Measurements from ENCODE around the gene GPBAR1. TPM values are rescaled to one million over a fixed set of nuclear protein-coding genes. Genes with fewer than 3 reads are reported as not detected.
"Not testable (repeated sequence)": the region's sequence is repeated elsewhere in the genome, so short reads cannot be mapped to it uniquely, and the experiment has no call there.

GPBAR1 gene
- total RNA-seq, 2 experiments from 2014 or later: 0.14 to 0.19 TPM

DNA sequence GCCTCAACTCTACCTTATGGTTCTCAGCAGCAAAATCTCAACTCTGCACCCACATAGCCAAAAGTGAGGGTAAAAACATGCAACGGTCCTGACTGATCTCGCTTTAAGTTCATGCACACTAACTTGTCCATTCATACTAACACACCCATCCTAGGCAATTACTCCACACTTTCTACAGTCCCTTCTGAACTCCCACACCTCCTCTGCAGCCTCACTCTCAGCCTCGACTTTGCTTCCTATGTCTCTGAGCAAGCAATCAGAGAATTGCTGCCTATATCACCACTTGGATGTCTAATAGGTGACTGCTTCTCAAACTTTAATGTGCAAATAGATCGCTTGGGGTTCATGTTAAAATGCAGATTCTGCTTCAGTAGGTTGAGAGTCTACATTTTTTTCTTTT, 39.3 kb downstream of the GPBAR1 start:
- POLR2A ChIA-PET: no interaction called here
- CTCF ChIA-PET: interaction anchor here (1.2 to 12.2 kb wide), 4 partner anchors 13 to 166 kb away, joined by 3 to 119 read pairs (median 3); partner anchors contain the start of genes AAMP and PNKD
- intact Hi-C loops (cut with micrococcal nuclease): no loop called here
- Mint-ChIP-seq H3K4me3 (no peak overlapping the region), H3K36me3 (no peaks in the 10 kb centered on the region), H3K4me1 (ENCODE audit: low read depth) (peaks cover 8% of the 10 kb centered on the region), H3K27me3 (no peaks in the 10 kb centered on the region), H3K27ac (no peak overlapping the region), H3K9me3 (no peaks in the 10 kb centered on the region)
- DNase-seq: no peak

DNA sequence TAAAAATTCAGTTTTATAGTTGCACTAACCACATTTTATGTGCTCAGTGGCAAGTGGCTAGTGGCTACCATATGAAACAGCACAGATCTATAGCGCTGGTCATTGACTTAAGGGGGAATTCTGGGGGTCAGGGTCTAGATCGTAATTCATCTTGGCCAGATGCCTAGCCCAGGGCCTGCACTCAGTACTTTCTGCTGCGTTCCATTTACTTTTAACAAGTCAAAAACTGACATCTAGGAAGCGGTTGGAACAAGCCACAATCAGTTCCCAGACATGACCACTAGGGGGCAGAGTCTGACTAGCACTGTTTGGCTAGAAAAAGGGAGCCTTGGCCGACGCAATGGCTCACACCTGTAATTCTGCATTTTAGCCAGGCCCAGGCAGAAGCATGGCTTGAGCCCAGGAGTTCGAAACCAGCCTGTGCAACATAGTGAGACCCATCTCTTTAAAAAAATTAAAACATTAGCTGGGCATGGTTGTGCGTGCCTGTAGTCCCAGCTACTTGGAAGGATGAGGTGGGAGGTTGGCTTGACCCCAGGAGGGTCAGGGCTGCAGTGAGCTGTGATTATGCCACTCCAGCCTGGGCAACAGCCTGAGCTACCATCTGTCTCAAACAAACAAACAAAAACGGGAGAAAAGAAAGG, 40.5 kb downstream of the GPBAR1 start:
- intact Hi-C loops (cut with micrococcal nuclease): loop anchor here (1.0 kb wide), 4 partner anchors 29 to 165 kb away; partner anchors contain the start of gene CATIP
- DNase-seq: peak; percentile 92
- peaks cover 5% of the 10 kb centered on the region for H3K4me1 Mint-ChIP-seq (ENCODE audit: low read depth)
- H3K9me3 Mint-ChIP-seq: no peaks in the 10 kb centered on the region
- H3K4me3 Mint-ChIP-seq: no peak overlapping the region
- no peaks in the 10 kb centered on the region for H3K27me3 Mint-ChIP-seq
- peak overlapping the region; percentile 42 for H3K27ac Mint-ChIP-seq
- no peaks in the 10 kb centered on the region for H3K36me3 Mint-ChIP-seq
- POLR2A ChIA-PET: interaction anchor here (0.6 to 1.0 kb wide), 2 partner anchors 59 to 668 kb away, joined by 3 to 4 read pairs; no protein-coding TSS in a partner anchor
- CTCF ChIA-PET: interaction anchor here (0.6 to 3.0 kb wide), 29 partner anchors 9 to 546 kb away, joined by 3 to 59 read pairs (median 4); partner anchors contain the start of genes AAMP, CATIP, CTDSP1 and PNKD

DNA sequence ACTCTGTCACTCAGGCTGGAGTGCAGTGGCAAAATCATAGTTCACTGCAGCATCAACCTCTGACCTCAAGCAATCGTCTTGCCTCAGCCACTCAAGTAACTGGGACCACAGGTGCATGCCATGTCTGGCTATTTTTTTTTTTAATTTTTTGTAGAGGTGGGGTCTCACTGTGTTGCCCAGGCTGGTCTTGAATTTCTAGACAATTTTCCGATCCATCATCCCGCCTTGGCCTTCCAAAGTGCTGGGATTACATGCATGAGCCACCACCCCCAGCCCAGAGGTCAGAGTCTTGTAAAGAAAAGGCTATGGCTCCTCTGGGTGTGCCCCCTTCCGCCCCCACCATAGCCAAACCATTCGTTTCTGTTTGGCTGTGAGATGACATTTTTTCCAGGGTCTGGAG, 44.6 kb downstream of the GPBAR1 start:
- ChIA-PET CTCF (interaction anchor here (1.7 to 4.1 kb wide), 3 partner anchors 14 to 51 kb away, joined by 6 to 16 read pairs (median 13); partner anchors contain the start of genes CATIP and TMBIM1), POLR2A (no interaction called here)
- Mint-ChIP-seq H3K27me3 (no peaks in the 10 kb centered on the region), H3K4me3 (no peak overlapping the region), H3K4me1 (ENCODE audit: low read depth) (peaks cover 5% of the 10 kb centered on the region), H3K36me3 (no peaks in the 10 kb centered on the region), H3K27ac (no peak overlapping the region), H3K9me3 (no peaks in the 10 kb centered on the region)
- no peak for DNase-seq
- intact Hi-C loops (cut with micrococcal nuclease): no loop called here

DNA sequence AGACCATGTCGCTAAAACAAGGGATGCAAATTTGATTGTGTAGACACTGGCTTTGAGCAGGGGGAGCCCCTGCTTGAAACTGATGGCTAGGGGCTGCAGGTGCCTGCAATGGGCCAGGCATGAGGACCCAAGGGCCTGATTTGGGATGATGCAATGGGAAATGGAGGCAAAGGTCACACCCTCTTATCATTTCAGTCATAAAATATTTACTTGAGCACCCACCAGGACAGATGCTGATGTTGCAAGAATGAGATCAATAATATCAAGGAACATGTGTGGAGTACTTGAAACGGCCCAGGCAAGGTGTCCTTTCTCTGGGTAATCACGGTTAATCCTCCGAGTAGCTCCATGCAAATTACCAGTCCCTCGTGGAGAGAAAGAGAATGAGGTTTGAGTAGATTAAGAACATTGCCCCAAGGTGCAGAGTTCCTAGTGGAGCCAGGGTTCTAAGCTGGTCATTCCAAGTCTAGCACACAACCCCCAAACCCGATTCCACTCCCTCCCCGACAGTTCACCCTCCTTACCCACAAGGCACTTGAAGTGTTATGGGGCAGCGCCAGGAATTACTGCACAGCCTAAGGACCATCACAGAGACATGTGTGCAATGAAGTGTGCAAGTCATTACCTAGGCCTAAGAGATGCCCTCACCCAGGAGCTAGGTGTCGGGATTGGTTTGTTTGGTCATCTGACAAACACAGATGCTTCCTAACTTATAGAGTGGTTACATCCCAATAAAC, 45.5 kb downstream of the GPBAR1 start:
- Mint-ChIP-seq H3K27ac (no peak overlapping the region), H3K36me3 (no peaks in the 10 kb centered on the region), H3K9me3 (no peaks in the 10 kb centered on the region), H3K27me3 (no peaks in the 10 kb centered on the region), H3K4me3 (no peak overlapping the region), H3K4me1 (ENCODE audit: low read depth) (peaks cover 3% of the 10 kb centered on the region)
- POLR2A ChIA-PET: no interaction called here
- intact Hi-C loops (cut with micrococcal nuclease): no loop called here
- no peak for DNase-seq
- CTCF ChIA-PET: interaction anchor here (1.1 to 4.1 kb wide), 3 partner anchors 9 to 50 kb away, joined by 4 to 16 read pairs (median 13); partner anchors contain the start of genes CATIP and TMBIM1

DNA sequence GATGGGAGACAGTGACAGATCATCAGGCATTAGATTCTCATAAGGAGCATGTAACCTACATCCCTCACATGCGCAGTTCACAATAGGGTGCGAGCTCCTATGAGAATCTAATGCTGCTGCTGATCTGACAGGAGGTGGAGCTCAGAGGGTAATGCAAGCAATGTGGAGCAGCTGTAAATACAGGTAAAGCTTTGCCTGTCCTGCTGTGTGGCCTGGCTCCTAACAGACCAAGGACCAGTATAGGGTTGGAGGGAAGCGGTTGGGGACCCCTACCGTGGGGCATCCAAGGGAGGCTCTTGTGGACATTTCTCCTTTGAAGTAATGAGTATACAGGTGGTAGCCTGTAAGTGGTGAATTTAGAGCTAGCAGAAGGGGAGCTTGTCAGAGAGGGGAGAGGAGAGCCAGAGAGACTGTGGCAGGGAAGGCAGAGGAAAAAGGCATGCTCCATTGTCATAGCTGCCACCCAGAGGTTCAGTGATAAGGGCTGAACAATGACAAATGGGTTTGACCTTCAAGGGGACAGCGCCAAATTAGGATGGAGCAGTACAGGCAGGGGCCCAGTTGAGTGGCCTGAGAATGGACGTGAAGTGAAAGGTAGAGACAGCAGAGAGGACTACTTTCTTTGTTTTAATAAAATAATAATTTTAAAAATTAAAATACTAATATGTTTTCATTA, 46.7 kb downstream of the GPBAR1 start:
- H3K9me3 Mint-ChIP-seq: no peaks in the 10 kb centered on the region
- no peaks in the 10 kb centered on the region for H3K4me1 Mint-ChIP-seq (ENCODE audit: low read depth)
- ChIA-PET POLR2A (no interaction called here), CTCF (interaction anchor here (3.3 kb wide), 1 partner anchor 49 kb away, joined by 13 read pairs; the partner anchor contains the start of gene CATIP)
- no peak overlapping the region for H3K4me3 Mint-ChIP-seq
- no peak for DNase-seq
- no peaks in the 10 kb centered on the region for H3K27me3 Mint-ChIP-seq
- no peak overlapping the region for H3K27ac Mint-ChIP-seq
- intact Hi-C loops (cut with micrococcal nuclease): no loop called here
- H3K36me3 Mint-ChIP-seq: no peaks in the 10 kb centered on the region

DNA sequence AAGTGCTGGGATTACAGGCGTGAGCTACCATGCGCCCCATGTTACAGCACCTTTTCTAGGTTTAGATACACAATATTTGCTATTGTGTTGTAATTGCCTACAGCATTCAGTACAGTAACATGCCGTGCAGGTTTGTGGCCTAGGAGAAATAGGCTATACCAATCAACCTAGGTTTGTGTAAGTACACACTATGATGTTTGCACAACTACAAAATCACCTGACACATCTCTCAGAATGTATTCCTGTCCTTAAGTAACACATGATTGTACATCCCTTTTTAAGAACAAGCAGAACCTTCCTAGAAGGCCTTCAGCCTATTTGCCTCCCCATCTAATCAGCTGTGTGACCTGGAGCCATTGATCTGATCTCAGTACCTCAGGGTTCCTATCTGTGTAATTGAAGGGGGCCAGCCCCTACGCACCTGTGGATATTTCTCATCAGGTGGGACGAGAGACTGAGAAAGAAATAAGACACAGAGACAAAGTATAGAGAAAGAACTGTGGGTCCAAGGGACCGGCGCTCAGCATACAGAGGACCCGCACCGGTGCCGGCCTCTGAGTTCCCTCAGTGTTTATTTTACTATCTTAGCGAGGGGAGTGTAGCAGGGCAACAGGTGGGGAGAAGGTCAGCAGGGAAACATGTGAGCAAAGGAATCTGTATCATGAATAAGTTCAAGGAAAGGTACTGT, 50.2 kb downstream of the GPBAR1 start:
- Mint-ChIP-seq H3K9me3 (no peaks in the 10 kb centered on the region), H3K4me1 (ENCODE audit: low read depth) (peaks cover 5% of the 10 kb centered on the region), H3K4me3 (no peak overlapping the region), H3K27me3 (no peaks in the 10 kb centered on the region), H3K27ac (no peak overlapping the region), H3K36me3 (no peaks in the 10 kb centered on the region)
- ChIA-PET POLR2A (no interaction called here), CTCF (interaction anchor here (1.4 kb wide), 1 partner anchor 45 kb away, joined by 3 read pairs; the partner anchor contains the start of gene CATIP)
- no peak for DNase-seq
- intact Hi-C loops (cut with micrococcal nuclease): no loop called here

DNA sequence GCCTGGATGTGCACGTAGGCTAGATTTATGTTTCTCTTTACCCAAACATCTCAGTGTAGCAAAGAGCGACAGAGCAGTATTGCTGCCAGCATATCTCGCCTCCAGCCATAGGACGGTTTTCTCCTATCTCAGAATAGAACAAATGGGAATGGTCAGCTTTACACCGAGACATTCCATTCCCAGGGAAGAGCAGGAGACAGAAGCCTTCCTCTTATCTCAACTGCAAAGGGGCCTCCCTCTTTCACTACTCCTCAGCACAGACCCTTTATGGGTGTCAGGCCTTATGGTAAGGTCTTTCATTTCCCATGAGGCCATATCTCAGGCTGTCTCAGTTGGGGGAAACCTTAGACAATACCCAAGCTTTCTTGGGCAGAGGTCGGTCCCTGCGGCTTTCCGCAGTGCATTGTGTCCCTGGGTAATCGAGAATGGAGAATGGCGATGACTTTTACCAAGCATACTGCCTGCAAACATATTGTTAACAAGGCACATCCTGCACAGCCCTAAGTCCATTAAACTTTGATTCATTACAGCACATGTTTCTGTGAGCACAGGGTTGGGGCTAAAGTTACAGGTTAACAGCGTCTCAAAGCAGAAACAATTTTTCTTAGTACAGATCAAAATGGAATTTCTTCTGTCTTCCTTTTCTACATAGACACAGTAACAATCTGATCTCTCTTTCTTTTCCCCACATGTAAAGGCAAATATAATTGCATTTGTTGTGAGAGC, 50.9 kb downstream of the GPBAR1 start:
- POLR2A ChIA-PET; intact Hi-C loops (cut with micrococcal nuclease); H3K9me3 Mint-ChIP-seq; H3K4me3 Mint-ChIP-seq; H3K36me3 Mint-ChIP-seq; DNase-seq; H3K27me3 Mint-ChIP-seq; H3K27ac Mint-ChIP-seq: not testable (repeated sequence)
- peaks cover 11% of the 10 kb centered on the region for H3K4me1 Mint-ChIP-seq (ENCODE audit: low read depth)
- CTCF ChIA-PET: interaction anchor here (1.4 to 1.5 kb wide), 2 partner anchors 19 to 45 kb away, joined by 3 to 5 read pairs; partner anchors contain the start of gene CATIP

DNA sequence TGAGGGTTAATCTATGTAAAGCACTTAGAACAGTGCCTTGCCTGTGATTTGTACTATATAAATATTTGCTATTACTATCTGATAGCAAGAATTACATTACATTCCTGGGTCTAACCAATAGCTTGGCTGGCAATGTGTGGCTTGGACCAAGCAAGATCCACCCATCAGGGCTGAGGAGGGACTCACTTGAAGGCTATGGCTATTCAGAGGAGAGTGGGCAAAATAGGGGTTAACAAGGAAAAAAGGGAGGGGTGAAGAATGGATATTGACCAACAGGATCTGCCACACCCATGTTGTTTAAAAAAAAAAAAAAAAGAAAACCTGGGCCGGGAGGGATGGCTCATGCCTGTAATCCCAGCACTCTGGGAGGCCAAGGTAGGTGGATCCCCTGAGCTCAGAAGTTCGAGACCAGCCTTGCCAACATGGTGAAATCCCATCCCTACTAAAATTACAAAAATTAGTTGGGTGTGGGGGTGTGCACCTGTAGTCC, 51.5 kb downstream of the GPBAR1 start:
- Mint-ChIP-seq H3K27me3 (no peaks in the 10 kb centered on the region), H3K4me1 (ENCODE audit: low read depth) (peaks cover 17% of the 10 kb centered on the region), H3K36me3 (no peaks in the 10 kb centered on the region), H3K9me3 (no peaks in the 10 kb centered on the region), H3K27ac (no peak overlapping the region), H3K4me3 (no peak overlapping the region)
- intact Hi-C loops (cut with micrococcal nuclease): no loop called here
- POLR2A ChIA-PET: no interaction called here
- CTCF ChIA-PET: interaction anchor here (0.6 to 1.5 kb wide), 3 partner anchors 20 to 142 kb away, joined by 3 to 5 read pairs (median 3); partner anchors contain the start of gene CATIP
- DNase-seq: no peak

DNA sequence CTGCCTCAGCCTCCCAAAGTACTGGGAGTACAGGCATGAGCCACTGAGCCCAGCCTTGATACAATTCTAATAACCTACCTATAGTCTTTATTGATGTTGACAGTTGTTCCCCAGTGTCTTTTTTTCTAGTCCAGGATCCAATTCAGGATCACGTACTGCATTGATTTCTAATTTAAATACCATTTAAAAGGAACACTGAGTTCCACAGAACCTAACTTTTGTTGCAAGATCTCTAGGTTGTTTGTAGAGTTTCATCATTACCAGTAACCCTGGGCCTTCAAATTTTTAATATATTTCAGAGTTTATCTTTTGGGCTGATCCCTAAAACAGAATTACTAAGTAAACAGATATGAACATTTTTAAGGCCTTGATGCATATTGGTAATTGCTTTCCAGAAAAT, 52.5 kb downstream of the GPBAR1 start:
- Mint-ChIP-seq H3K27ac (no peak overlapping the region), H3K4me3 (no peak overlapping the region), H3K36me3 (no peaks in the 10 kb centered on the region), H3K4me1 (ENCODE audit: low read depth) (peaks cover 24% of the 10 kb centered on the region), H3K27me3 (no peaks in the 10 kb centered on the region), H3K9me3 (no peaks in the 10 kb centered on the region)
- POLR2A ChIA-PET: no interaction called here
- intact Hi-C loops (cut with micrococcal nuclease): no loop called here
- DNase-seq: no peak
- CTCF ChIA-PET: no interaction called here
